ENCODE data around the gene CCNY.

DNA sequence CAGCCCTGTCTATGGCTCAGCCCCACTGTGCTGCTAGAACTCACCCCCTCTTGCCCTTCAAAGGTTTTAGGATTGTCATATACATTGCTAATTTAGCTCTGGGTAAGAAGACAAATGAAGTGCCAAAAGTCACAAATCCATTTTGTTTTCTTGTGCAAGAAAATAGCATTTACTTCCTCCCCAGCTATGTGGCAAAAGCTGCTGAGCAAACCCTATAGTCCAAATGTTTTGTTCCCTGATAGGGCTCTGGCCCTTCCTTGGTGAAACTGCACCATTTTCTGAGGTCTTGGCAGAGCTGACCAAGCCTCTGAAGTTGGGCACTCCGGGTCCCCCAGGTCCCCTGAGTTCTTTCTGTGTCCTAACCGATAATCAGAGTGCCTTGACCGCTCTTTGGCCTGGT is 184.7 kb downstream of the CCNY start:
- TF ChIP-seq REST (IDR thresholded peaks at IDR 0.05; ENCODE audit: insufficient read depth in 1 of 2, low read depth in 2 of 2, low read length in 2 of 2), result no peak
- no peak for TF ChIP-seq POLR2AphosphoS5 (IDR thresholded peaks at IDR 0.05; ENCODE audit: low read depth, low read length)
- TF ChIP-seq TAF1 (IDR thresholded peaks at IDR 0.05; ENCODE audit: borderline replicate concordance, insufficient read depth, low read length), result no peak
